ENCODE measurements around the gene TES. TPM values are rescaled to one million over a fixed set of nuclear protein-coding genes. Genes with fewer than 3 reads are reported as not detected.

TES gene
- total RNA-seq, 1 donor from 2014 or later: 15.9 TPM

- DNase-seq (ENCODE audit: low spot score in 2 of 2): no peak
- no peak for FAIRE-seq
Measured at GRCh38 chr7:116193329-116194087, 16.8 kb upstream of the TES start.

DNA sequence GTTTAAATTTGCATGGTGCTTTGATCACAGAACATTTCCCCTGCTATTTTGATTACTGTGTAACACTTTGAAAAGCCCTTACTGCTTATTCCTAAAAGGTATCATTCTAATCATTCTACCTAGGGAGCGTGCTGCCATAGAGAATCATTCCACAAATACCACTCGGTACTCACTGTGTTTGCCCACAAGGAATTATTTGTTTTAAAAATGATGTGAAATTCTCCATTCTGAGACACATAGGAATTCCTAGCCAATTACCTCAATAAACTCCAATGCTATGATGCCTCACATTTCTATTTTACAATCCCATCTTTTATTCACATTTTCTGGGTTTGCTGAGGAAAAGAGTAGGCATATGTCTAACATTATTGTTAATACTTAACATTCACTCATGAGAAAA is 16.2 kb upstream of the TES start:
- no peak for DNase-seq (ENCODE audit: low spot score in 2 of 2)
- no peak for FAIRE-seq

GRCh38 chr7:116195451-116195850 is 14.9 kb upstream of the TES start:
- DNase-seq (ENCODE audit: low spot score in 2 of 2) (no peak), FAIRE-seq (no peak)

GRCh38 chr7:116196947-116197346 is 13.4 kb upstream of the TES start:
- FAIRE-seq: no peak
- no peak for DNase-seq (ENCODE audit: low spot score in 2 of 2)

DNA sequence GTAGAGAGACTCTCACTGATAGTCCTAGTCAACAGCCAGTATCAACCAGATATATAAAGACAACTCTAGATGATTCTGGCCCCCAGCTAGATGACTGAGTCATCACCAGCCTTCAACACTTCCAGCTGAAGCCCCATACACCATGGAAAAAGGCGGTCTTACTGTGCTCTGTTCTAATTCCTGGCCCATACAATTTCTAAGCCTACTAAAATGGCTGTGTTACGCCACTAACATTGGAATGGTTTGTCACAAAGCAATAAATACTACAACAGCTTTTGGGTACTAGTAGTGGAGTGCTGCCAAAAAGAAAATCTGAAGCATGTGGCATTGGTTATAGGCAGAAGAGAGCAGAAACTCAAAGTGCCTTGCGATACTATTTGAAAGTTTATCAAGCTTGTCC is 13.0 kb upstream of the TES start:
- FAIRE-seq: no peak

DNA sequence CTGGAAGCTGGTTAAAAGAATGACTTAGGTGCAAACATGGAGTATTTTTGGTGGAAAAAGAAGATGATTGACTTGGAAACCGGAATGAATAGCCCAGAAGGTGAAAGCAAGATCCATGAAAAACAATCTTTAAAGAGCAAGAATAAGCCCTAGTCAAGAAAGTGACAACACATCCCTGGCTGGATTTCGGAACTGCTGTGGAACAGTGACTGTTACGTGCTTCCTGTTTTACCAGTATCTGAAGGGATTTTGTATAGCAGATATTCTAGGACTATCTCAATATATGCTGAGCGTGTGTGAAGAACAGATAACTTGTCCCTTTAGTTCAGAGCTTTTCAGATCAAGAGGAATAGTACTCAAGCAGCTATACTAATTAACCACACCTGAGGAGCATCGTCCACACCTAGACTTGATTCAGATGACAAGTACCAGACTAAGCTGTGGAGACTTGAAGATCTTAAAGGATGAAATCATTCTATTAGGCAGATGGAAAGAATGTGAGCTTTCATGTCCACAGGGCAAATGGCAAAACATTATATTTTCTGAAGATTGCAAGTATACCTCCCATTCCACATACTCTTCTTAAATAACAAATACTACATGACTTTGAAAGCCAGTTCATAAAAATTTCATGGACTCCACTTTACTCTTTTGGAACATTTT is 11.5 kb upstream of the TES start:
- no peak for DNase-seq (ENCODE audit: low spot score in 2 of 2)
- FAIRE-seq: no peak

More for the DNA sequence above, 13.0 kb upstream of the TES start:
- no peak for DNase-seq (ENCODE audit: low spot score in 2 of 2)

GRCh38 chr7:116200963-116201362 is 9.4 kb upstream of the TES start:
- no peak for FAIRE-seq
- DNase-seq (ENCODE audit: low spot score in 2 of 2): no peak

GRCh38 chr7:116206141-116206540 is 4.2 kb upstream of the TES start:
- DNase-seq (ENCODE audit: low spot score in 2 of 2) (no peak), FAIRE-seq (no peak)

GRCh38 chr7:116208919-116209318 is 1.4 kb upstream of the TES start:
- FAIRE-seq (no peak), DNase-seq (ENCODE audit: low spot score in 2 of 2) (no peak)

- no peak for DNase-seq (ENCODE audit: low spot score in 2 of 2)
- FAIRE-seq: no peak
Measured at GRCh38 chr7:116209561-116210070, 723 bp upstream of the TES start.

DNA sequence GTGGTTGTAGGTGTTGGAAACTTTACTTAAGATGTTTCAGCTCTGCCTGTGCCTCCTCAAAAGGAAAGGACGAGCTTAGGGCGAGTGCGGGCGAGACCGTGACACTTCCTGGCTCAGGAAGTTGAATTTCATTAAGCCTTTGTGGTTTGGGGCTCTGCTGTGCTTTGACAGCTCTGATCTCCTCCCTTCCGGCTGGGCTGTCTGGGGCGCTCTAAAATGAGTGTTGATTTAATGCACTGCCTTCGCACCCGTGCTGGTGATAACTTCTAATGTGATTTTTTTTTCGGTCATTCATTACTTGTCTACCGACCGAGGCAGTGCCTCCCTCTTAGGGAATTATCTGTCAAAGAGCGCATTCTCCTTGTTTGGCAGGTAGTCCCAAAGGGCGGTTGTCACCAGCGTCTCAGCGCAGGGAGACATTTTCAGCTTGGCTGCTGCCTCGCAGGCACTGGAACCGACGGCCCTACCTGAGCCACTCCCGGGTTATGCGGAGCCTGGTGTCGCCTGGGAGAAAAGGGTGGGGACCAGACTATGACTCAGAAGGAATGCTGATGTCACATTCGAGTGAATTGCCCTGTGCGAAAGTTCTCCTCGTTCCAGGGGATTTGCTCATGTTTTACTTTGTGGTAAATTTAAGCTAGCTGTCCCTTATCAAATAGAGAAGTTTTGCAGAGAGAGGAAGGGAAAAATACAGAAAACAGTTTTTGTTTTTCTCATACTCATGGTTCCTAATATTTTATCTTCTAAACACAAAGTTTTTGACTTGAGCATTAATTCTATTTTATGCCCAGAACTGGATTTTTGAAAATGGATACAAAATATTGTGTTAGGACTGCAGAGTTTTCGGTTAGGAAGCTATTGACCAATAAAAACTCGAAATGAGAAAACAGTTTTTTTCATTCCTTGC is 920 bp downstream of the TES start:
- DNase-seq (ENCODE audit: low spot score in 2 of 2) (peak; percentile 48 to 62), FAIRE-seq (no peak)

DNA sequence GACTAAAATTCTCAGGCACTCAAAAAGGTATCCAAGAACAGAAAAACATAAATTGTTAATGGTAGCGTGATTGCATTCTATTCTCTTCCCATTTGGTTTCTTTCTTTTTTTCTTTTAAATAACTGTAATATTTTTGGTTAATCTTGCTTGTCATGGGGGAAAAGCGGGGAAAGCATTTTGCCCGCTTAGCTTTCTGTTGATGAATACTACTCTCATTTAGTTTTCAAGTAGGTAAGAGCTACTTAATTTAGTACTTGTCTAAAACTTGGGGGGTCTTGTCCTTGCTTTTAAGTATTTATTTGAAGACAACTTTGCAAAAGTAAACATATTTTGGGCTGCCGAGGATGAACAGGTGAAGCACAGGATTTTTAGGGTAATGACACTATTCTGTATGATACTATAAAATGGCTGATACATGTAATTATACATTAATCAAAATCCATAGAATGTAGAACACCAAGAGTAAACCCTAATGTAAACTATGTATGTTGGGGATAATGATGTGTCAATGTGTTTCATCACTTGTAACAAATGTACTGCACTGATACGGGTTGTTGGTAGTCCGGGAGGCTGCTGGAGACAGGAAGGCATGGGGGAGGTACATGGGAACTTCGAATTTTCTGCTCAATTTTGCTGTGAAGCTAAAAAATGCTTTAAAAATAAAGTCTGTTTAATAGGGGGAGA is 1.7 kb downstream of the TES start:
- DNase-seq (ENCODE audit: low spot score in 2 of 2) (no peak), FAIRE-seq (no peak)

DNA sequence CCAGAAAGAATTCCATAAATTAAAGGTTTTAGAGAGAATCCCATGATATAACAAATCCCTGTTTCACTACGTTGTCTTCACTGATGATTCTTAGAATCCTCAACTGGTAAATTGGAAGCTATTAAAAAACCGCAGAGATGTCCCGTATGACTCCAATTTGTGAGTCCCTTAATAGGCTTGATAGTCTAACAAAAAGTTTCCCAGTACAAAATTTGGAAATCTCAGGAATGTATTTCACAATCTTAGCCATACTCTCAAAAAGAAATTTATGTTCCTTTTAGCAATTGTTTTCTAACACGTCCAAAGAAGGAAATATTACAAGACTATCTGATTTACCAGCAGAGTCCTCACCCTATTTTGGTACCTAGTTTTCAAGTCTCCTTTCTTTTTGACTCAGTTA is 2.5 kb downstream of the TES start:
- DNase-seq (ENCODE audit: low spot score in 2 of 2) (no peak), FAIRE-seq (no peak)

GRCh38 chr7:116213361-116214130 is 3.2 kb downstream of the TES start:
- DNase-seq (ENCODE audit: low spot score in 2 of 2) (no peak), FAIRE-seq (no peak)

GRCh38 chr7:116214921-116215320 is 4.6 kb downstream of the TES start:
- FAIRE-seq (no peak), DNase-seq (ENCODE audit: low spot score in 2 of 2) (no peak)

GRCh38 chr7:116215551-116215950 is 5.2 kb downstream of the TES start:
- DNase-seq (ENCODE audit: low spot score in 2 of 2) (no peak), FAIRE-seq (no peak)

DNA sequence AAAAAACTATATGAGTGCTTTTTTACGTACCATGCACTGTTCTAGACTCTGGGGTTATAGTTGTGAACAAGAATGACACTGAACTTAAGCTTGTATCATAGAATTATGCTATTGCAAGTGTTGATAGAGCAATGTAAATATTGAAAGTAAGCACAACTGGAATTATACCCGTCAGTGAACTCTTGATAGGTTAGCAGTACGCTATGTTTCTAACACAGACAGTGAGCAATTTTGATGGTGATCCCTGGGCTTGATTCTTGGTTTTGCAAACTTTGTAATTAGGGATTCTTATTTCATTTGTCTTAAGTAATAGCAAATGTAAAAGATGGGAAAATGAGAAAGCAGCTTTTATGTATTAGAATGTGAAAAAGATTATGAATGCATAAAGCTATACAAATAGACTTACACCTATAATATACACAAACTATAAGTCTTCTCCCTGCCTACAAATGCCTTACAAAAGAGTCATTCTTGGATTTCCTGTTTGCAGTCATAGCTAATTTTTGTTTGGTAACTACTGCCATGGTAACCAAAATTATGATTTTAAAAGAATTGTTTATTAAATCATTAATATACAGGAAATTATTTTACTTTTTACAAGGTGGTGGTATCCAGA is 6.7 kb downstream of the TES start:
- FAIRE-seq (no peak), DNase-seq (ENCODE audit: low spot score in 2 of 2) (no peak)

- DNase-seq (ENCODE audit: low spot score in 2 of 2) (no peak), FAIRE-seq (no peak)
Measured at GRCh38 chr7:116218051-116218645, 7.8 kb downstream of the TES start.

DNA sequence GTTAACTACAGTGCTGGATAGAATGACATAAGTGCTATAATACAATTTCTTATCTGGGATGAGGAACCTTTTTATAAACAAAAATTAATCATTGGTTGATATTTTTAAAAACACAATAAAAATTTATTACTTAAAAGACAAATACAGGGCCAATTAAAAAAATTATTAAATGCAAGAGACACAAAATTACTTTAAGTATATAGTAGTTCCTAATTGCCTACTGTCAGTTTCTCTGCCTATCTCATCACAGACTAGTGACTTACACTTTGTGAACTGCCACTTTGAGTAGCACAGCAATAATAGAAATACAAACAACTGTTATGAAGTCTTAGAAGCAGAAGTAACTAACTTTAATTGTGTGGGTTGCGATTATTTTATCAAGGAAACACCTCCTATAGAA is 8.4 kb downstream of the TES start:
- FAIRE-seq: no peak
- no peak for DNase-seq (ENCODE audit: low spot score in 2 of 2)

Data from frontal cortex (tissue), 4 donors.